Hepatocyte (in vitro differentiated cells): ENCODE data around the gene UMAD1. TPM values are rescaled to one million over a fixed set of nuclear protein-coding genes. Genes with fewer than 3 reads are reported as not detected.

ENCODE experiments used
- DNase-seq: peaks from one replicate; pipeline ENCODE4 v3.0.0-alpha.2; 2016; ENCODE audit warnings: low spot score
- H2AFZ ChIP-seq: fragments of 200-600 bp; sonication (generic); 2 replicates; pipeline ENCODE4 v1.6.0; 2016; ENCODE audit warnings: antibody characterized with exemption, mild to moderate bottlenecking
- H3K27ac ChIP-seq: fragments of 200-600 bp; sonication (generic); 2 replicates; pipeline ENCODE4 v1.5.1; 2016; ENCODE audit warnings: mild to moderate bottlenecking
- H3K27me3 ChIP-seq: fragments of 200-600 bp; sonication (generic); 2 replicates; pipeline ENCODE4 v1.6.1; 2016
- H3K36me3 ChIP-seq: fragments of 200-600 bp; sonication (generic); replicated peaks from 2 replicates; pipeline ENCODE4 v1.5.1; 2016; ENCODE audit warnings: low read depth; ENCODE audit not compliant: insufficient read depth
- H3K4me1 ChIP-seq: fragments of 200-600 bp; sonication (generic); 2 replicates; pipeline ENCODE4 v1.5.1; 2016; ENCODE audit warnings: mild to moderate bottlenecking, moderate library complexity; ENCODE audit not compliant: insufficient read depth
- H3K4me2 ChIP-seq: fragments of 200-600 bp; sonication (generic); 2 replicates; pipeline ENCODE4 v1.6.0; 2016
- H3K4me3 ChIP-seq: fragments of 200-600 bp; sonication (generic); 2 replicates; pipeline ENCODE4 v1.5.1; 2016; ENCODE audit warnings: mild to moderate bottlenecking
- H3K79me2 ChIP-seq: fragments of 200-600 bp; sonication (generic); 2 replicates; pipeline ENCODE4 v1.6.0; 2017; ENCODE audit warnings: mild to moderate bottlenecking
- H3K9me2 ChIP-seq: fragments of 200-600 bp; sonication (generic); replicated peaks from 2 replicates; pipeline ENCODE4 v1.6.0; 2017; ENCODE audit warnings: mild to moderate bottlenecking; ENCODE audit not compliant: insufficient read depth
- H3K9me3 ChIP-seq: fragments of 200-600 bp; sonication (generic); 2 replicates; pipeline ENCODE4 v1.5.1; 2016; ENCODE audit warnings: low read depth, mild to moderate bottlenecking
- H4K20me1 ChIP-seq: fragments of 200-600 bp; sonication (generic); 2 replicates; pipeline ENCODE4 v1.6.0; 2016; ENCODE audit warnings: mild to moderate bottlenecking; ENCODE audit not compliant: insufficient read depth, poor library complexity, severe bottlenecking
- CTCF ChIP-seq: fragments of 200-600 bp; sonication (generic); IDR thresholded peaks from 2 replicates; pipeline ENCODE4 v1.5.1; 2016; ENCODE audit warnings: antibody characterized with exemption, mild to moderate bottlenecking; ENCODE audit not compliant: poor library complexity
- EZH2 ChIP-seq: fragments of 200-600 bp; sonication (generic); IDR thresholded peaks from 2 replicates; pipeline ENCODE4 v1.6.1; 2016; ENCODE audit warnings: antibody characterized with exemption, mild to moderate bottlenecking, borderline replicate concordance
- EZH2phosphoT487 ChIP-seq: fragments of 200-600 bp; sonication (generic); IDR thresholded peaks from one replicate; pipeline ENCODE4 v1.6.1; 2018; ENCODE audit warnings: antibody characterized with exemption, mild to moderate bottlenecking, low read depth, moderate library complexity; ENCODE audit not compliant: unreplicated experiment, severe bottlenecking
- WGBS: methylation state at CpG from one replicate; pipeline ENCODE4 v1.1.6; 2016; ENCODE audit warnings: low lambda C conversion rate; ENCODE audit errors: missing lambda C conversion rate; 5-methylcytosine and 5-hydroxymethylcytosine counted together
- polyA plus RNA-seq: library from polyadenylated mRNA; unstranded; fragments of >200 nt; fragmentation: Nextera tagmentation; extraction: Ambion mirVana; gene quantifications from 2 replicates; pipeline ENCODE4 v1.2.1, GENCODE V29; 2016
- total RNA-seq: library from RNA; depleted of rRNA; stranded (reverse); fragments of >200 nt; gene quantifications from 2 replicates; pipeline ENCODE4 v1.2.3, GENCODE V29; 2014

Gene UMAD1
- total and polyA plus RNA-seq, 2 experiments from 2014 or later, result 15.7 to 29.0 TPM

- H3K27me3 ChIP-seq, result no peaks in the 10 kb centered on the region
- H3K36me3 ChIP-seq, result no peaks in the 10 kb centered on the region
- WGBS, result 100% methylated on average over 1 of the region's 1 CpG
- no peaks in the 10 kb centered on the region for H3K9me2 ChIP-seq
- no peak overlapping the region for H2AFZ ChIP-seq
- peaks cover 4% of the 10 kb centered on the region for H3K4me1 ChIP-seq
- no peak overlapping the region for H3K27ac ChIP-seq
- no peak overlapping the region for H3K4me3 ChIP-seq
- H3K79me2 ChIP-seq, result peaks cover 41% of the 10 kb centered on the region
- no peak for DNase-seq
- H3K4me2 ChIP-seq, result no peak overlapping the region
- TF ChIP-seq EZH2phosphoT487, result no peak
- no peak for TF ChIP-seq EZH2
- TF ChIP-seq CTCF, result no peak
- H4K20me1 ChIP-seq, result no peaks in the 10 kb centered on the region
- no peaks in the 10 kb centered on the region for H3K9me3 ChIP-seq
Observed at GRCh38 chr7:7668706-7669105, 28.2 kb downstream of the UMAD1 start.

- no peaks in the 10 kb centered on the region for H3K9me2 ChIP-seq
- WGBS, result 81% methylated on average over 3 of the region's 3 CpGs
- H3K9me3 ChIP-seq, result no peaks in the 10 kb centered on the region
- peaks cover 36% of the 10 kb centered on the region for H3K79me2 ChIP-seq
- no peak overlapping the region for H2AFZ ChIP-seq
- H3K36me3 ChIP-seq, result no peaks in the 10 kb centered on the region
- no peak for TF ChIP-seq EZH2phosphoT487
- H3K4me2 ChIP-seq, result no peak overlapping the region
- H3K27me3 ChIP-seq, result no peaks in the 10 kb centered on the region
- no peaks in the 10 kb centered on the region for H4K20me1 ChIP-seq
- no peak for DNase-seq
- no peak overlapping the region for H3K27ac ChIP-seq
- H3K4me1 ChIP-seq, result no peaks in the 10 kb centered on the region
- no peak overlapping the region for H3K4me3 ChIP-seq
Observed at GRCh38 chr7:7670490-7670889, 29.9 kb downstream of the UMAD1 start.

- Histone ChIP-seq H3K9me2 (no peaks in the 10 kb centered on the region), H3K27me3 (no peaks in the 10 kb centered on the region), H2AFZ (no peak overlapping the region), H3K36me3 (no peaks in the 10 kb centered on the region), H3K9me3 (no peaks in the 10 kb centered on the region), H3K4me1 (no peaks in the 10 kb centered on the region), H4K20me1 (no peaks in the 10 kb centered on the region), H3K4me3 (no peak overlapping the region), H3K79me2 (peaks cover 32% of the 10 kb centered on the region), H3K4me2 (no peak overlapping the region), H3K27ac (no peak overlapping the region)
- DNase-seq, result no peak
- TF ChIP-seq CTCF, result no peak
- TF ChIP-seq EZH2phosphoT487, result no peak
- no peak for TF ChIP-seq EZH2
- WGBS, result 54% methylated on average over 3 of the region's 3 CpGs
Observed at GRCh38 chr7:7671361-7671760, 30.8 kb downstream of the UMAD1 start.

- 76% methylated on average over 6 of the region's 6 CpGs for WGBS
- no peak overlapping the region for H2AFZ ChIP-seq
- H3K36me3 ChIP-seq, result no peaks in the 10 kb centered on the region
- TF ChIP-seq EZH2phosphoT487 (no peak), EZH2 (no peak), CTCF (no peak)
- H3K4me2 ChIP-seq, result no peak overlapping the region
- no peaks in the 10 kb centered on the region for H3K9me3 ChIP-seq
- peaks cover 23% of the 10 kb centered on the region for H3K79me2 ChIP-seq
- H3K4me3 ChIP-seq, result no peak overlapping the region
- H3K27ac ChIP-seq, result no peak overlapping the region
- no peaks in the 10 kb centered on the region for H3K4me1 ChIP-seq
- no peaks in the 10 kb centered on the region for H3K9me2 ChIP-seq
- no peaks in the 10 kb centered on the region for H4K20me1 ChIP-seq
- DNase-seq, result no peak
- no peaks in the 10 kb centered on the region for H3K27me3 ChIP-seq
Observed at GRCh38 chr7:7672545-7673239, 32.1 kb downstream of the UMAD1 start.
